ENCODE measurements around the gene SAMD13.

DNA sequence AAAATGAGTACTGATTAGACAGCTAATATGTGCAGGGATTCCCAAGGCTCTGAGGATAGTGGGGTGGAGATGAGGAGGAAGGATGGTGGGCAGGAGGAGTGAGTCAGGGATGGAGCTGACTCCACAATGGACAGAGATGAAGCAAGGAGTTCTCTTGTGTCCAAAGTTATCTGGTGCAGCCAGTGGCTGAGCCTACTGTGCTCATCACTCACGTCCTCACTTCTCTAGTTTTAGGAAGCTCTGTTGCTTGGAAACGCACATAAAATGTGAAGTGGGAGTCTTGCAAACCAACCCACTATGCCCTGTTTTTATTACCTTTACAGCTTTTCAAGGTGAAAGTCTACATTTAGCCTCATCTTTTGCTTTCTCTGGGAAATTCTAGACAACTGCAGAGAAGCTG is 36.5 kb upstream of the SAMD13 start:
- TF ChIP-seq CTCF (IDR thresholded peaks at IDR 0.05) (no peak), EZH2 (IDR thresholded peaks at IDR 0.05; ENCODE audit: borderline replicate concordance, insufficient read depth, low read depth, low read length, poor library complexity, severe bottlenecking) (no peak)

All from B cell (primary cell).